GM19438 (cell line): ENCODE measurements around the gene METTL8.

Experiments
- ATAC-seq: cut with Tn5 transposase; IDR thresholded peaks from one replicate; pipeline ENCODE4 v1.9.1; 2021; ENCODE audit warnings: low read depth; ENCODE audit not compliant: unreplicated experiment

The METTL8 gene

GRCh38 chr2:171271386-171271785 is 162.4 kb downstream of the METTL8 start:
- ATAC-seq, result no peak

- no peak for ATAC-seq
Observed at GRCh38 chr2:171267855-171268629, 165.7 kb downstream of the METTL8 start.
